GM11168 (cell line): ENCODE measurements around the gene CHGA.

ENCODE experiments used
- in situ Hi-C: fragments of 300-500 bp; cut with MboI; formaldehyde crosslinking; loops from one replicate; pipeline ENCODE4 v1.12.0; 2022; ENCODE audit warnings: low sequenced_read_pairs; ENCODE audit not compliant: unreplicated experiment

Gene CHGA

GRCh38 chr14:92973261-92973797 is 50.4 kb downstream of the CHGA start:
- in situ Hi-C loops = no loop called here

GRCh38 chr14:92973798-92974372 is 50.9 kb downstream of the CHGA start:
- in situ Hi-C loops = no loop called here

GRCh38 chr14:92974541-92975345 is 51.8 kb downstream of the CHGA start:
- in situ Hi-C loops = no loop called here

- in situ Hi-C loops = no loop called here
These were observed 53.3 kb downstream of the CHGA start for GRCh38 chr14:92976268-92976667.

GRCh38 chr14:92978229-92979021 is 55.5 kb downstream of the CHGA start:
- in situ Hi-C loops = no loop called here

- in situ Hi-C loops = no loop called here
These were observed 57.9 kb downstream of the CHGA start for GRCh38 chr14:92980866-92981265.

- in situ Hi-C loops = no loop called here
These were observed 58.8 kb downstream of the CHGA start for GRCh38 chr14:92981726-92982125.

- in situ Hi-C loops = no loop called here
These were observed 60.0 kb downstream of the CHGA start for GRCh38 chr14:92982956-92983355.

- in situ Hi-C loops = no loop called here
These were observed 61.3 kb downstream of the CHGA start for GRCh38 chr14:92984082-92984788.
